Tongue (tissue), 2 donors: ENCODE measurements around the gene SYT1. TPM values are rescaled to one million over a fixed set of nuclear protein-coding genes. Genes with fewer than 3 reads are reported as not detected.
"Not testable (repeated sequence)": the region's sequence is repeated elsewhere in the genome, so short reads cannot be mapped to it uniquely, and the experiment has no call there.

ENCODE experiments used
- DNase-seq: peaks from one replicate; pipeline ENCODE4 v3.0.0-alpha.2; 2015
- total RNA-seq: library from RNA; depleted of rRNA; stranded (reverse); fragments of >200 nt; gene quantifications from one replicate; pipeline ENCODE4 v1.2.3, GENCODE V29; 2014

Gene SYT1
- total RNA-seq, 1 donor from 2014 or later, result 1.6 TPM

GRCh38 chr12:78968226-78968625, 103.7 kb downstream of the SYT1 start:
- DNase-seq, result no peak

- DNase-seq, result no peak
Observed at GRCh38 chr12:78970041-78970440, 105.5 kb downstream of the SYT1 start.

DNA sequence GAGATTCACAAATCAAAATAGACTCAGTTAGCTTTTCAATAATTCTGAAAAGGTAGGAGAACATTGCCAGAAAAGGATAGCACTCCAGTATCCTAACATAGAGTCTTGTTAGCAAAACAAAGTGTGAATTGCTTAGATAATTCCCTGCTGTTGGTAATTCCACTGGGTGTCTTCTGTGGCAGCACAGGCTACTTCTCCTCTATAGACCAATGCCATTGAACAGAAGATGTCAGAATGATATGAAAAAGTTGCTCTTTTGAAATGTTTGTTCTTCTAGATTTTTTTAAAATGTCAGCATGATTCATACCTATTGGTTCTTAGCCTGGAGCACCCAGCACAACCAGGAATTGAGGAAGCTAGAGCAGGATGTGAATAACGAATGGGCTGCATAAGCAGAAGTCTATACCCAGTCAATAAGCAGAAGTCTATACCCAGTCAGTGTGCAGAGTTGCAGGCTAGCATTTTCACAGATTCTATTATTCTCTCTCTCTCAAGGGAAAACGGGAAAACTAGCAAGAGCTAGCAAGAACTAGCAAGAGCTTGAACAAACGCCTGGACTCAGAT, 112.8 kb downstream of the SYT1 start:
- DNase-seq, result no peak

- no peak for DNase-seq
Observed at GRCh38 chr12:78994168-78994791, 129.7 kb downstream of the SYT1 start.

DNA sequence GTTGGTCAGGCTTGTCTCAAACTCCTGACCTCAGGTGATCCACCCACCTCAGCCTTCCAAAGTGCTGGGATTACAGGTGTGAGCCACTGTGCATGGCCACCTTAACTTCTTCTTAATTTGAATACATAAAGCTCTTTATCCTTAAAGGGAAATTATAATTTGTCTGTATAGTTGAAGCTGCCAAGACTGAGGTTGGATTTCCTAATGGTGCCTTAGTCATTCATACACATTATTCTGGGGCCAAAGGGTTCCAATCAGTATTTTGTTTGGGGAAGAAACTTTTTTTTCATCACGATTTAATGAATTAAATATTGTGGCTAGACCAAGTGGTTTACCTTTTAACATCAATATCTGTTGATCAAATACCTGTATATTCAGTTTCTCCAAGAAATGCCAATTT, 135.9 kb downstream of the SYT1 start:
- DNase-seq, result no peak

DNA sequence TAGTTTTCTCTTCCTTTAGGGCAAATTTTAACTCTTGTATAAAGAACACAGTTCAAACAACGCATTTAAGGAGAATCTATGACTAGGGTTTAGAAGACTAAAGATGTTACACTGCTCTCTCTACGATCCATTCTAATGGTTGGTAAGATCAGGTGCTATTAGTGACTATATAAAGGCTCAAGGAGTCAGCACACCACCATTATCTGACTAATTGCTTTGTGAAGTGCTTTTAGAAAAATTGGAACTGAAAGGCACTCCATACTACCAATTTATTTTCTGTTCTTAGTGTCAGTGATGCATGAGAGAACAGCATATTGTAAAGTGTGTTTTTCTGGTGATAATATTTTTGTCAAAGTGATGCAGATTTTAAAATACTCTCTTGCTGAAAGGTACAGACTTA, 136.8 kb downstream of the SYT1 start:
- DNase-seq, result no peak

DNA sequence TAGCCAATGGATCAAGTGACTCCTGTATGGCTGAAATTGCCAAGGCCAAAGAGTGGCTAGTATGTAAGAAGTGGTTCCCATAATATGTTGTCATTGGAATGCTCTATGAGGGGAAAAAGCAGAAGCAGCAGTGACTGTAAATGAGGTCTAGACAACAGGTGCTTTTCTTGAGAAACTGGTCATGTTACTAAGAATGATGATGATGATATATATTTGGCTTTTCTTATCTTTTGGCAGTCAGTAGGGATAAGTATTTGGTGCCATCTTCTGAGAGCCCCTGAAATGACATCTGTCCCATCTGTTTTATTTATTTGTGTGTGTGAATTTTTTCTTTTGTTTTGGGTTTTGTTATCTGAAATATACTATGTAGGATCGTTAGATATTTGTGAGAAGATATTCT, 141.7 kb downstream of the SYT1 start:
- DNase-seq, result peak; percentile 40

DNA sequence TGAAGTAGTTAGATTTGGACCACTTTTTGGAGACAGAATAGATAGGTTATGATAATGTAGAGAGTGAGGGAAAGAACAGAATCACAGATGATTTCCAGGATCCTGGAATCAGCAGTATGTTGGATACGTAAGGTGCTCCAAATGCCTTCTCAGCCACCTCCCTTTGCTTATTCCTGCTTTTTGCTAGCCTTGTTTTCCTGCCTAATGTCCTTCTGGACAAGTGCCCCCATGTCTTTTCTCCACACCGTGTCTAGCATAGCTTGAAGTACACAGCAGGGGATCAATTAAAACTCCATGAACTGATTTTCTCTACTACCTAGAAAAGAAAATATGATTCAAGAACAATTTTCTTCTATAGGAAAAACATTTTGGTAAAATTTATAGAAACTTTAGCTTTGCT, 144.0 kb downstream of the SYT1 start:
- no peak for DNase-seq

DNA sequence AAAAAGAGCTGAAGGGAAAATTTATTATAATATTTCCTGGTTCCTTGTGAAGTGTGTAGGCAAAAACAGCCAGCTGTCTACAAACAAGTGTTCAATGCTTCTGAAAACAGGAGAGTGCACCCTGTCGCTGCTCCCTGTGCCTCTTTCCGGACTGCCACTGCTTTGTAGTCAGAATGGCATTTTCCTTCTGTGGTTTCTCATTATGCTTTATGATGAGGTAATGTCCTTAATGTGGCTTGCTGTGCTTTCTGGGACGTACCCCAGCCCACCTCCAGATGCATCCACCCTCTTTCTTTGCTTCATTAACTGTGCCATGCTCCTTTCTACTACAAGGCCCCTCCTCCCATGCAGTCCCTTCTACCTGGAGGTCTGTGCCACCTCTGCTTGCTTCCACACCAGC, 148.1 kb downstream of the SYT1 start:
- DNase-seq, result no peak

- DNase-seq, result peak; percentile 17
Observed at GRCh38 chr12:79016181-79016580, 151.6 kb downstream of the SYT1 start.

DNA sequence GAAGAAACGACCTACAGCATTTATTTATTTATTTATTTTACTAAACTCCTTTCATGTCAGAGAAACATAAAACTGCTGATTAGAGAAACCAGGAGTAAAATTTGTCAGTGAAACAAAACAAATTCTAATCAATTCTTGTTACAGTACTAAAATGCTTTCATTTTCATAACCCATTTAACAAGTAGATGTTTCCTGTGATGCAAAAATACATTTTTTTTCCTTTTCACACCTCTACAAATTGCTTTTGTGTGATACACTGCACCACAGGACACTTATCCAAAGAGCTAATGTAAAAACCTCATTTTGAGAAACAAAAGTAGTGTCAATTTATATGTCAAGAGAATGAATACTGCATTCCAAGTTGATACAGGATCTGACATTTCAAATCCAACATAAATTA, 155.1 kb downstream of the SYT1 start:
- DNase-seq, result no peak

- no peak for DNase-seq
Observed at GRCh38 chr12:79020106-79020505, 155.5 kb downstream of the SYT1 start.

DNA sequence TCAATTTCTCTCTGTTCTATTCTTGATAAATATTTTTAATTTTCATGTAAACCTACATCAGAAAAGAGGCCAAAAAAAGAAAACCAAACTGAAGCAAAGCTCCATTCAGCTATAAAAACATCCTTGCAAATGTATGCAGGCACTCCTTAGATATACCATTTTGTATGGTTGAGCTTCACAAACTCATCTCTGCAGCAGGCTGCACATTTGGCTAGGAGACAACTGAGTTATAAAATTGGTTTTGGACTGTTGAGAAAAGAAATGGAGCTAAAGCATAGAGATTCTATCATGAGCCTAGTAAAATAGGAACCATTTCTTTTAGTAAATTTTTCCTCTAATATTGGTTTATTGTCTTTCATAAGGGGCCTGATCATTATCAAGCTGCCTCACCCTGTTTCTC, 156.4 kb downstream of the SYT1 start:
- DNase-seq, result no peak

DNA sequence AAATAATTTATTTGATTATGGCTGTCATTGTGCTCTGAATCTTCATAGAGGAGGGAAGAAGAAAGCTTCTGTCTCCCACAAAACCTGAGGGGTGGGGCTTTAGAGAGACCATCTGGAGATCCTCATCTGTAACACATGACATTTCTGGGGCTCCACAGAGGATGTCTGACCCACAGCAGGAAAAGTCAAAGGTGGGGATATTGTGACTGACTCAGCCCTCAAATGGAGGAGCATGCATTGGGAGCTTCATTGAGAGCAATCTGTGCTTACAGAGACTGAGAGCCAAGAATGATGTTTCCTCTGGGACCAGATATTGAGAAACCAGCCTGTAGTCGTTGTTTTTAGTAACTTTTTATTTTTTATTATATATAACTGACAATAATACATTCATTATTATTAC, 158.7 kb downstream of the SYT1 start:
- DNase-seq, result no peak

- DNase-seq, result no peak
Observed at GRCh38 chr12:79023784-79024183, 159.2 kb downstream of the SYT1 start.

- no peak for DNase-seq
Observed at GRCh38 chr12:79033788-79034187, 169.2 kb downstream of the SYT1 start.

DNA sequence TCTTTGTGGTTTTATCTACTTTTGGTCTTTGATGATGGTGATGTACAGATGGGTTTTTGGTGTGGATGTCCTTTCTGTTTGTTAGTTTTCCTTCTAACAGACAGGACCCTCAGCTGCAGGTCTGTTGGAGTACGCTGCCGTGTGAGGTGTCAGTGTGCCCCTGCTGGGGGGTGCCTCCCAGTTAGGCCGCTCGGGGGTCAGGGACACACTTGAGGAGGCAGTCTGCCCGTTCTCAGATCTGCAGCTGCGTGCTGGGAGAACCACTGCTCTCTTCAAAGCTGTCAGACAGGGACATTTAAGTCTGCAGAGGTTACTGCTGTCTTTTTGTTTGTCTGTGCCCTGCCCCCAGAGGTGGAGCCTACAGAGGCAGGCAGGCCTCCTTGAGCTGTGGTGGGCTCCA, 180.2 kb downstream of the SYT1 start:
- not testable (repeated sequence) for DNase-seq

DNA sequence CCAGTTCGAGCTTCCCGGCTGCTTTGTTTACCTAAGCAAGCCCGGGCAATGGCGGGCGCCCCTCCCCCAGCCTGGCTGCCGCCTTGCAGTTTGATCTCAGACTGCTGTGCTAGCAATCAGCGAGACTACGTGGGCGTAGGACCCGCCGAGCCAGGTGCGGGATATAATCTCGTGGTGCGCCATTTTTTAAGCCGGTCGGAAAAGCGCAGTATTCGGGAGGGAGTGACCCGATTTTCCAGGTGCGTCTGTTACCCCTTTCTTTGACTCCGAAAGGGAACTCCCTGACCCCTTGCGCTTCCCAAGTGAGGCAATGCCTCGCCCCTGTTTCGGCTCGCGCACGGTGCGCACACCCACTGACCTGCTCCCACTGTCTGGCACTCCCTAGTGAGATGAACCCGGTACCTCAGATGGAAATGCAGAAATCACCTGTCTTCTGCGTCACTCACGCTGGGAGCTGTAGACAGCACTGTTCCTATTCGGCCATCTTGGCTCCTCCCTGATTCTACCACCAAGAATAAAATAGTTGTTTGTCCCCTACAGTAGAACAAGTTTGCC, 180.7 kb downstream of the SYT1 start:
- DNase-seq, result not testable (repeated sequence)

DNA sequence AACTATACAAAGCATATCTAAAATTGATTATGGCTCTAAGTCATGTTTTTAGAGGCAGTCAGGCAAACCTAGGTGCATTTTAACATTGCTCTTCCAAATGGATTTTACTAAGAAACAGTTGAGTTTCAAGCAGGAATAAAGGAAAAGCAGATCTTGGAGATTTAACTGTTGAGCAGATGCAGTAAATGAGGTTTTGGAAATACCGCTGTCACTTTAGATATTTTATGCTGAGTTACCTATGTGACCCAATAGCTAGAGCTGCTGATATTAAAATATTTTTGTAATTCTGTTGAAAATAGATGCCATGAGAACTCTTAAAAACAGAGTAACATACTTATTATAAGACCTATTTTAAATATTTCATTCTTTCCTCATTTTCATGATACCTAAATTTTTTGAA, 181.4 kb downstream of the SYT1 start:
- no peak for DNase-seq

DNA sequence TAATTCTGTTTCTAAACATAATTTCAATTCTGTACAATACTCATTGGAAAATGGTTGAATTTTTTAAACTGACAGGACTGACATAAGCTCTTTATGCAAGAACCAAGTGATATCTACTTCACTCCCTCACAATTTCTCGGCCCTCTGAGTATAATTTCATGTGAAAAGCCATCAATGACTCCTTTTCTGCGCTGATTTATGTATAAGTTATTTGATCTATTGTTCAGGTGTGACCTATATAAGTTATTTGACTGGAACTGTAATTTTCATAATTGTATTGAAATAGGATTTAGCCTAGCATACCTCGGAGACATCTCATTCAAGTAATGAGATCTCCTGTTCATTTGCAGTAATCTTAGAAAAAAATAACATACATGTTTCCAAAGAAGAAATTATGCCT, 184.4 kb downstream of the SYT1 start:
- DNase-seq, result no peak

- no peak for DNase-seq
Observed at GRCh38 chr12:79053394-79053793, 188.8 kb downstream of the SYT1 start.

DNA sequence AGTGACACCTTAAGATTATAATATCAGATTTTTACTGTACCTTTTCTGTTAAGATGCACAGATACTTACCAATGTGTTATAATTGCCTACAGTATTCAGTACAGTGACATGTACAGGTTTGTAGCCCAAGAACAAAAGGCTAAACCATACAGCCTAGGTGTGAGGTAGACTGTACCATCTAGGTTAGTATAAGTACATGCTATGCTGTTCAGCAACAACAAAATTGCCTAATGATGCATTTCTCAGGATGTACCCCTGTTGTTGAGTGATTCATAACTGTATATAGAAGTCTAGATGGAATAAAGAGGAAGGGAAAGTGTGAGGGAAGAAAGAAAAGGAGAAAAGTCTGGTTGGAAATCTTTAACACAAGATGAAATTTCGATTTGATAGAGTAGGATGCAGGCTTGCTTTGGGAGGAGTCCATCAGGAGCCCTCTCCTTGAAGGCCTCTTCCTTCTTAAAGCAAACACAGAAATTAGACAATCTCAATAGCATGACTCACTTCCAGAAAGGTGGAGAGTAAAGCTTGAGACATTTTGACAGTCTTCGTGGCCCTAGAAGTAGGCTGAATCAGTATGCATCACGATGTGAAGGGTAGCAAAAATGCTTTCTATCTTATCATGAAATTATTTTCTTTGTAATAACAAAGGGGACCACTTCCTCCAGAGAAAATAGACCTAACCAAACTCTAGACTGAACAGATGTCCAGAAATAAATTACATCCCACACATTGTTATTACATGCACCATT, 191.5 kb downstream of the SYT1 start:
- no peak for DNase-seq

DNA sequence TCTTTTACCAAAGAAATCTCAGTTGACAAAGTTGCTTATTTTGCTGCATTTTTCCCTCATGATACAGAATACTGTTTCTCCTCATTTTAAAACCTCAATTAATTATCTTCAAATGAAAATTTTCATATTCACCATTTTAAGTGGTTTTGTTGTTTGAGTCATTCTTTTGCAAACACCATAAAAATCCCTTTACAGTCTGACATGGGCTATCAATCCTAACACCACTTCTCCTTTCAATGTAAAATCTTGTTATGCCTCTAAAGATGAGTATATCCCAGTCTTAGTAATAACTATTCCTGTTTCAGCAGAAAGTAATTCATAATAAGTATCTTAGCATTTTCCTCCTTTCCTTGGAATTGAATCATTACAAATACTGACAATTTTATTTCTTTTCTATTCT, 192.2 kb downstream of the SYT1 start:
- DNase-seq, result no peak

DNA sequence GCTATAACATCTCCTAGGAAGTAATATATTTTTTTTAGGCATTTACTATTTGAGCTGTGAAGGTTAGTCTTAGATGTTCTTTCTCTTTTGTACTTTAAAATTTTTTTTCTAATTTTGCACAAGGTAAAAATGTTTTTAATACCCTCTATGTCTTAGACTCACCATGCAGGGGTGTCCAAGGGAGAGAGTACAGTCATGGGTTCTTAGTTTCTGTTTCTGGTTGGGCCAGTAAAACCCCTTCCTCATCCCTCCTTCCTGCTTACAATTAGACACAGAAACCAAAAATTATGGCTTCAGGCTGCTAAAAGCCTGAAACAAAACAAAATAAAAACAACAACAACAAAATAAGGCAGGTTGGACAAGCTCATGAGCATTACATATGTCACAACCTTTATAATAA, 193.0 kb downstream of the SYT1 start:
- DNase-seq, result no peak
